Suppressor macrophage treated with lipopolysaccharide for 1 hour (primary cell): ENCODE data around the gene STIM2.
A peak's percentile ranks its signal among the peaks of the same experiment; 100 is the strongest.

ENCODE experiments used
- DNase-seq, 3 donors: peaks; one replicate each; pipeline ENCODE4 v3.0.0-alpha.2; 2020 to 2022

The STIM2 gene

DNA sequence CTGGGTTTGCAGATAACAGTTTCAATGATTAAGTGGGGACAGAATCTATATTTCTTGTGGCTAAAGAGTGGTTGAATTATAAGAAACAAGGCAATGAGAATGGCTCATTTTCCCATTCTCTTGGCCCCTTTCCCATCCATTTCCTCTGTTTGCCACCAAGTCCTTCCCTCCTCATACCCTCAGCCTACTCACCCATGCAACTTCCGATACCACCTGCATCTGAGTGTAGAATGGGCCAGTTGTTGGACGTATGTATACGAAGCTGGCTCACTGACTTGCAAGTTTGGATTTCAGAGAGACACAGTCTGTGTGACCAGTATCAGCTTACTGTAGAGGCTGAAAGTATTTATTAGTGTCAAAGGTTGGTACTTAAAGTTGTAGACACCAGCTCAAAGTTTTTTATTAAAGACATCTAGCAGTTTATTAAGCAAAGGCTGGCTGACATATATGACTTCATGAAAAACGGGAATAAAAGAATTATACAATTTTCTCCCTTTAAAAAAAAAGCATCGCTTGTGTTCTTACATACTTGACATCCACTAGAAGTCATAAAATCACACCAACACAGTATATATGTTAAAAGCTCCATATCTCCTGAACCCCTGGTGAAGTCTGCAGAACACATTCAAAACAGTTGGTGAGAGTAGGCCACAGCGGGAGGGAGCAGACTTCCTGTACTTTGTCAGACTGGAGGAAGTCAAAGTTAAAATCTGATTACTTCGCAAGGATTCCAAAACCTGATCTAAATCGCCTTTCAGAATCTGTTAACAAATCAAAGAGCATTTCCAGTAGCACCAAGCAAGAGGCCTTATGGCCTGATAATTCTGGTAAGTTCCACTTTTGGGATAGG is 22.4 kb upstream of the STIM2 start:
- no peak for DNase-seq

DNA sequence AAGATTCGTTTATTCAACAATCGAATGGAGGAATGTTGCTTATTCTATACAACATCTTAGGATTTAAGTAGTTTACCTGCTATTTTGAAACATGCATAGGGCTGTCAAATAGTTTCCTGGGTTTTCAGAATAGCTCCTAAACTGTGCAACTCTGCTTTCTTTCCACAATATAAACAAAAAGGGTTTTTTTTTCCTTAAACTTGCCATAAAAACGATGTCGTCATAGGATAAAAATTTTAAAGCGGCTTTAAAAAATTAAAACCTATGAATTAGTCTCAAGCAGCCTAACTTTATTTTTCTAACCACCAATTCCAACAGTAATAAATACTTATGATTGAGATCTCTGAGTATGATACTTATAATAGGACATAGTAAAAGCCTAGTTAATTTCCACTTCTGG is 21.6 kb upstream of the STIM2 start:
- DNase-seq = no peak

DNA sequence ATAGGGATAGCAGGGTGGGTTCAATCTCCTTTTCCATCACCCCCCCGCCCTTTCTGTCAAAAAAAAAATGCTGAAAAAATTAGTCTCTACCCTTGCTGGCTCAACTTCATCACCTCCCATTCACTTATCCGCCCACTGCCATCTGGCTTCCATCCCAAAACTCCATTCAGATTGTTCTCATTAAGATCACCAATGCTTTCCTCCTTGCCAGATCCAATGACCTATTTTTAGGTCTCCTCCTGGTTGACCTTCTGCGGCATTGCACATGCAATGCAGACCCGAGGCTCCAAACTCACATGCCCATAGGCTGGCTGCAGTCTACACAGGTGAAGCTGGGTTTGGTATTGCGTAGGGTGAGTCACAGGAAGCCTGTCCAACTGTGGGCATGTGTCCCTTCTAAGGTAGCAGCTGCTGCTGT is 21.1 kb upstream of the STIM2 start:
- no peak for DNase-seq

DNA sequence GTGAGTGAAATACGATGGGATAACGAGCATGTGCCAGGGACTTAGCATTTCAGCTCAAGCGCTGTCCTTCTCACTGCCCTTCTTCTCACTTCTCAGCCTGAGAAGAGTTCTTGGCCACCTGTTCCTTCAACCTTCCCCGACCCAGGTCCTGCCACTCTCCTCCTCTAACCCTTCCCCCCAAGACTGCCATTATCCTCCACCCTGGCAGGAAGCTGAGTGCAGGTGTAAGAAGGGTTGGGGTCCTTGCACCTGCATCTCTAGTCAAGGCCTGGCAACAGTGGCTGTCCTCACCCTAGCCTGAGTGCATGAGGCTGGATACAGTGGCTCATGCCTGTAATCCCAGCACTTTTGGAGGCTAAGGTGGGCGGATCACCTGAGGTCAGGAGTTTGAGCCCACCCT is 19.9 kb upstream of the STIM2 start:
- no peak for DNase-seq

DNA sequence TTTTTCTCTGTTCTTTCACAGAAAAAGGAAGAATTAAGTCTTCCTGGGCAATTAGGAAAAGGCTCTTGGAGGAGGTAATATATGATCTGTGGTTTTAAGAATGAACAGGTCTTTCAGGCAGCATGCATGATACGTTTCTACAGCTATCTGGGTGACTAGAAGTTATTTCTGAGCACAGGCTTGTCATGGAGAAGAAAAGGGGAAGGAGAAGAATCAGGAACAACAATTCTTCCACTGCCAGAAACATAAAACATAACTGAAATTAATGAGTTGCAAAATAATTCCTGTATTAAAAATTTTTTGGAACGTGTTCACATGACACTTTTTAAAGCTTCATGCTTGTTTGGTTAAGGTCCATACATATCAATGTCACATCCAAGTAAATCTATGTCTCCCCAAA is 17.7 kb upstream of the STIM2 start:
- DNase-seq = peak; percentile 26 to 56 (median 56)

DNA sequence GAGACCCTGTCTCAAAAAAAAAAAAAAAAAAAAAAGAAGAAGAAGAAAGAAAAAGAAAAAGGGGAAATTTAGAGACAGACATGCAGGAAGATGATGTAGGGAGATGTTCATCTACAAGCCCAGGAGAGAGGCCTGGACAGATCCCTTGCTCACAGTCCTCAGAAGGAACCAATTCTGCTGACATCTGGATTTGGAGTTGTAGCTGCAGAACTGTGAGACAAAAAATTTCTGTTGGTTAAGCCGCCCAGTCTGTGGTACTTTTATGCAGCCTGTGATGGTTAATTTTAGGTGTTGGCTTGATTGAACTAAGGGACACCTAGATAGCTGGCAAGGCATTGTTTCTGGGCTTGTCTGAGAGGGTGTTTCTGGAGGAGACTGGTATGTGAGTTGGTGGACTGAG is 10.1 kb upstream of the STIM2 start:
- no peak for DNase-seq

DNA sequence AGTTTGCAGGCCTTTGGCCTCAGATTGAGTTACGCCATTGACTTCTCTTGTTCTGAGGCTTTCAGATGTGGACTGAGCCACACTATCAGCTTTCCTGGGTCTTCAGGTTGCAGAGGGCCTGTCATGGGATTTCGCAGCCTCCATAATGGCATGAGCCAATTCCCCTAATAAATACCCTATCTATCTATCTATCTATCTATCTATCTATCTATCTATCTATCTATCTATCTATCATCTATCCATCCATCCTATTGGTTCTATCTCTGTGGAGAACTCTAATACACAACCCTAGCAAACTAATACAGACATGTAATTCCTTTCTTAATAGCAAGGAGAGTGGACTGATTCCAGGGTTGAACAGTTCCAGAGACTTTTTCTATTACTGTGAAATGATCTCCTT is 9.5 kb upstream of the STIM2 start:
- DNase-seq = no peak

DNA sequence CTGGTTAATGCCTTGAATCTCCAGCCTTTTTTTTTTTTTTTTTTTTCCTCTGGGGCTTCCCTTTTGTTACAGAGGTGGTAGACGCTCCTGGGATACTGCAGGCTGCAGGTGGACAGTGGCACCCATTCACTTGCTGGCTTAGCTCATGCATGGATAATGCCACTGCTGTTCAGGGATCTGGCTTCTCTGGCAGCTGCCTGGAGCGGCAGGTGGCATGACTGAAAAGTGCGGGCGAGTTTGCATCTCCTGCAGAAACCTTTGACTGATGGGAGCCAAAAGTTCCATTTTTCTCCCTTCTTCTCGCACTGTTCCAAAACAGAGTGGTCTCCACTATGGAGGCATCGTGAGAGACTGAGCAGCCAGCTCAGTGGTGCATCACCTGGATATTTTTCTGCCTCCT is 5.9 kb upstream of the STIM2 start:
- no peak for DNase-seq

DNA sequence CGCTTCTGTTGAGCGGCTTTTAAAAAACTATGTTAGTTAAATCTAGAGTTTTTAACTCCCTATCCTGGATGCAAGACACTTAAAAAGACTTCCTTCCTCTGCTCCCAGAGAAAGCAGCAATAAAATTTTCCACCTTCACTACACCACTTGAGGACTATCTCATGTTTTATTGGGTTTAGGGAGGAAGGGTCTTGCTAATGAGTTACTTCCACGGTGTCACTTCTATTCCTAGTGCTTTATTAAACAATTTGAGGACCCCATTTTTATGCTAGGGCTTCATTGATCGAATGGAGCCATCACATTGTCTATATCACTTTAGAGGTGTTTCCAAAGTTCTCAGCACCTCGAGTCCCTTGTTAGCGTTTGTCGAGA is 3.7 kb upstream of the STIM2 start:
- no peak for DNase-seq

DNA sequence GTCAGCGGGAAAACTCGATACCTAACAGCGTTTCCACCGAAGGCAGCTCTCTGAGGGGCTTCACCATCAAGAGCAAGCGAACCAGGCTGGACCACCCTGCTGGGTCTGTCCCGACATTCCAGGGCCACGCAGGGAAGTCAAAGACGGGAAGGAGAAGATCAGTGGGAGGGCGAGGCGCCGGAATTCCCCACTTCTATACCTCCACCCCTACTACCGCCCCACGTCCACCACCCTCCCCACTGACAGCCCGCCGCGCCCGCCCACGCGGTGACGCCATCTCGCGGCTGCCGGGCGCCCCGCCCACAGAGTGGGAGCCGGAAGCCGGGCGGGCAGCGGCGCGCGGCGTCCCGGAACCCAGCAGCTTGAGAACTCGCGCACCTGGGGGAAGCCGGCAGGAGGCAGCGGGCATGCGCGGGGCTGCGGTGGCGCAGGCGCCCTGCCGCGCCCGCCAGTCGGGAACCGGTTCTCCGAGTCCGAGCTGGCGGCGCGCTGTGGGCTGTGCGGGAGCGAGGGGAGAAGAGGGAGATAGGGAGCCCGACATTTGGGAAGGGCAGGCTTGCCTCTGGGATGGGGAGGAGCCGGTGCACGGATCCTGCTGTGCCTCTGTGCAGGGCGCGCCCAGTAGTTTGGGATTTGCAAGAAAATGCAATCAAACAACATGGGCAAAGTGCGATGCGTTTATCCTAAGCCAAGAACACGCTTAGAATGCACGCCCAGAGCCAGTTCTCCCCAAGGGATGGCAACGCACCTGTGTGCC is 3.2 kb upstream of the STIM2 start:
- DNase-seq = peak; percentile 94 to 98 (median 98)

DNA sequence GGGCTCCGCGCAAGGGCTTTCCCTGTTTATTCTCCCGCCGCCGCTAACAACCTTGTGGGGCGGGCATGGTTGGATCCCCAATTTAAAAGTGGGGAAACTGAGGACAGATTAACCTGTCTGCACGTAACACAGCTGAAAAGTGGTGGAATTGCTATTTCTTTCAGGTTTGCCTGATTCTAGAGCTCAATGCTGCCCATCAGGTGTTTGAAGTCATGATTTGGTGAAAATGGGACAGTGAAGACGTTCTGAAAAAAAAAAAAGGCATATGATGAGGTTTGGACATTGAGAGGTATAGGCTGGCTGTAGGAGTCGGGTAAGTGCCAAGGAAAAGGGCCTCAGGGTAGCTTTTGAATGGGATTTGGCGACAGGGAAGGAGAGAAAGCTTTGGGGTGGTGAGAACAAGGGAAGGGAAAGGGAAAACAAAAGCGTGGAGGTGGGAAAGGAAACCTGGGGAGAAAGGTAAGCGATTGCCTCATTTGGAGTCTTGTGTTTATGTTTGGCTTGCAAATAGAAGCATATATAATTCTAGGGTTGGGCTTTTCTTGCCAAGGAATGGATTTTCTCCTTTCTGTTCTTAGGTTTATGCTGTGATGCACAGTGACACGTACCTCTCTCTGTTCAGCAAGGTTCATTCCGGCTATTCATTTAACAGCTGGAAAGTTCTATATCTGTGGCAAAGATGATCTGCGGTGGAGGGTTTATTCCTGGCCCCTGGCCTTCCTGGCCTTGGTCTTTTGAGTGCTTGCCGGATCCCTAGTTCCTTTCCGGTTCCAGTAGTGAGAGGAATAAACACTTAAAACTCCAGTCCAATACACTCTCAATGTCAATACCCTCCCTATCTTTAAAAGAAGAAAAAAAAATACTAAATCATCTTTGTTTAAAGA is 2.4 kb upstream of the STIM2 start:
- DNase-seq = no peak

DNA sequence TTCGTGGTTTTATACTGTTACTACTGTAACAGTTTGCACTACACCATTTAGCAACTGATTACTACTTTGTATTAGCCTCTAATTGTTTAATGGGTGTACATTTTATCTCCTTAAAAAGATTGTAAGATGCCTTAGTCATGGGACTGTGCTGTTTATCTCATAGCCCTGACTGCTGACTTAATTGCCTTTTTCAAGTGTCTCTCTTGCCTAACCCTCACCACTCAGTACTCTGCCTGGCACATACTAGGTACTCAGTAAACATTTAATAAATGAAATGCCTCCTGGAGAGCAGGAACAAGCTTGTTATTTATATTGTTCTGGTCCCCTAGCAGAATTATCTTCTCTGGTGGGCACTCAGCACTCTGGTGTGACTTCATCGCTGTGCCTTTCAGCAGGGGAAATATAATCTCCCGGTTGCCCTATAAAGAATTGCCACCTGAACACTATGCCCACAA is 1.7 kb upstream of the STIM2 start:
- DNase-seq = peak in 1 of 3 donors; percentile 37

DNA sequence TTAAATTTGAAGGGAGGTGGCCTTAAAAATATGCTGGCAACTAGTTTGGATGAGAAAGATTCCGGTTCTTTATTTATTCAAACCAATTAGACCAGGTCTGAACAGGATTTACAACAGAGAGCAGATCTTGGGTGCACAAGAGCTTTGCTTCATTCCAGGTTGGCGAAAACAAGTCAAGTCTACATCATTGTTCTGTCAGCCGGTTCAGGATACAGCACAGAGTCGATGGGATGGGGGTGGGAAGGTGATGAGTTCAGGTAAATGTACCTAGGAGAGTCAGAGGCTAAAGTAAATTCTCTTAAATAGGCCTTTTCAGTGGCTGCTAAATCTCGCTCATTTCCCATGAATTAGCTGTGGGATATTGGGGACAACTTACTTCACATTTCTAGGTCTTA is 882 bp upstream of the STIM2 start:
- no peak for DNase-seq

DNA sequence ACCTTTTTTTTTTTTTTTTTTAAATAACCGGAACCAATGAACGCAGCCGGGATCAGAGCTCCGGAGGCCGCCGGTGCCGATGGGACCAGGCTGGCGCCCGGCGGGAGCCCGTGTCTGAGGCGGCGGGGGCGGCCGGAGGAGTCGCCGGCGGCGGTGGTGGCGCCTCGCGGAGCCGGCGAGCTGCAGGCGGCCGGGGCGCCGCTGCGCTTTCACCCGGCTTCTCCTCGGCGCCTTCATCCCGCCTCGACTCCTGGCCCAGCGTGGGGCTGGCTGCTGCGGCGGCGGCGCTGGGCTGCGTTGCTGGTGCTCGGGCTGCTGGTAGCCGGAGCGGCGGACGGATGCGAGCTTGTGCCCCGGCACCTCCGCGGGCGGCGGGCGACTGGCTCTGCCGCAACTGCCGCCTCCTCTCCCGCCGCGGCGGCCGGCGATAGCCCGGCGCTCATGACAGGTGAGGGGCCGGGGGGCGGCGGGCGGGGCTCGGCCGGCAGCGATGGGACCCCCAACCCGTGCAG is 337 bp downstream of the STIM2 start:
- peak; percentile 48 to 75 (median 66) for DNase-seq

DNA sequence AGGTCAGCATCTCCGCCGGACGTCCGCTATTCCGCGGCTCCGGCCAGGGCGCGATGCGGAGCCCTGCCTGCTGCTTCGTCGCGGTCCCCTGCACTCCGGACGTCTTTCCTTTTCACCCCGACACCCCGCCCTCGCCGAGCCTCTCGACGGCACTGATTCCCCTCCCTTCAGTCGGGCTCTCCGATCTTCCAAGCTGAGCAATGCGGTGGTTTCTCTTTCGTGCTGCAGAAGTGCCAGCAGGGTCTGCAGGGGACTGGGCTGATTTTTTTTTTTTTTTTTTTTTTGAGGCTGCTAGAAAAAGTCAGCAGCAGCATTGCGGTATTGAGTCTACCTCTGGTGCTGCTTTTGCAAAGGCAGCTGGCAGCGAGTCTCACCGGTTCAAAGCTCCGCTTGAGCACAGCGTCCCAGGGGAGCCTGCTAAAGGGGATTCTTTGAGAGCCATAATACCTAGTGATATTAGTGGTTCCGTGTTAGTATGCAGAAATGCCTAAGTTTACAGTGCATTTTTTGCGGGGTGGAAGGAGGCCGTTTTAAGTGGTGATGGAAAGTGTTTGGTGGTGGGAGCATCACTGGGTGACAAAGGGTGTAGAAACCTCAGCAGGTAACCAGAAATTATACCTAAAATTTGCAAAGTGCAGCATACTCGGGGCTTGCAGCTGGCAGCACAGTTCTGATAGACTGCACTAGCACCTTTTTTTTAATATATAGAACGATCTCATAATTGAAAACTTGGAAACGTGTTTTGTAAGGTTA is 969 bp downstream of the STIM2 start:
- peak; percentile 76 to 87 (median 80) for DNase-seq

DNA sequence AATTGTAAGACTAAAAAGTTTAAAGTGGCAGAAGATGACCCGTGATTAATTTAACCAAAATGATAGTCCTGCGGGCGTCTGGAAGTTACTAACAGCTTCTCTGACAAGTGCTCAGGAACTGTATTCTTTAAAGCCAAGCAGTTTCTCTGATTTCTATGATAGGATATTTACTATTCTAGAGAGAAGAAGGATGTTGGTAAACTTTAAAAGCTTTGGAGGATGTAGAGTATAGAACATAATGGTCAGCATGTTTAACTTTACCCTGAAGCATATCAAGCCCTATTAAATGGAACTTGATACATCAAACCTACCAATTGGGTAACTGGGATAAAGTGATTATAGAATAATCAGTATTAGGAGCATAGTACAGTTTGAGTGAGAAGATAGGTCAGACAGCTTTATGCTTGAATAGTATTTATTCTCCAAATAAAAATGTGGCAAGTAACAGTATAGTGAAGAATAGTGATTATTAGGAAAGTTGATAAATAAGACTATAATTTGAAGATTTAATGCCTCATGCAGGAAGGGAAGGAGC is 1.8 kb downstream of the STIM2 start:
- no peak for DNase-seq

DNA sequence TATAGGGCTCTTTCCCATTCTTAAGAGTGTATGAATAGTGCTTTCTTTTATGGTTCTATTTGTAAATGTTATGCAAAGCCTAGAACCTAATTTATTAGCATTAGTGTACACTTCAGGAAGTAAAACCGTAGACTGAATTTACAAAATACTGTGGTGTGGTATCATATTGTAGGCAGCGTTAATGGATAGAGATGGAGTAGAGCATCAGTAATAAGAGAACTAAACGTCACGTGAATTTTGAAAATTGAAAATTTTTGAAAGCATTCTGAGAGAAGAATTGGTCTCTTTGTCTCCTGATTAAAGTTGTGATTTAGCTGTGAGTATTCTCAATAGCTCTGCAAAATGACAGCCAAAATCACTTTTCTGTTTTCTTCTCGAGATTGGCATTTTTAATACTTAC is 2.9 kb downstream of the STIM2 start:
- DNase-seq = no peak

DNA sequence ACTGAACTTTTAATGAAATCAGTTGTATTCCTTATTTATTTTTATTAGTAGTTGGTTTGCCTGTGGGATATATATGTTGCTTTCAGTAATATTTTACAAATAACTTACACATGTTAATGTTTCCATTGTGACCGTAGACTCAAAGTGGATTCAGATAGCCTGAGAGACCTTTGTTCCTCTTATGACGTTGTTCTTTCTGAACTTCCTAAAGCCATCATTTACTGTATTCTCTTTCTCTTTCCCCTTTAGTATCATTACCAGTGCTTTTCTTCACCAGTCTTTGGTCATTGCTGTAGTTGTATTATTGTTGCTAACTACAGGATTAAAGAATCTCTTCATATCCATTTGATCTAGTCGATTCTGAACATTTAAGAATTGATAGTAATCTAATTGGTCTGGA is 4.3 kb downstream of the STIM2 start:
- DNase-seq = peak; percentile 43 to 72 (median 67)

DNA sequence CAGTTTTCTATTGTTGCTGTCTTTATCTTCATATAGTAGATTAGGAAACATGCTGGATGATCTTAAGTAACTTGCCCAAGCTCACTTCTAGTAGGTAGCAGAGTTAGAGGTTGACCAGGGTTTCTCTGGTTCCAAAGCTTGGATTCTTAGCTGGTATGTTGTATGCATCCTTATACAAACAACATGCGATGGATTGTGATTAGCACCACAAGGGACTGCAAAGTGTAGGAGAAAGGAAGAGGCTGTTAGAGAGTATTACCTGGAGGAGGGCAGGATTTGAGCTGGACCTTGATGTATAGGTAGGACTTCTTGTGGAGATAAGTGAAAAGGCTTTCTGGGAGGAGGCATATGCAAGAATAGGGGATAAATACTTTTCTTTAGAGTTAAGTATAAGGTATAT is 5.6 kb downstream of the STIM2 start:
- DNase-seq = no peak

DNA sequence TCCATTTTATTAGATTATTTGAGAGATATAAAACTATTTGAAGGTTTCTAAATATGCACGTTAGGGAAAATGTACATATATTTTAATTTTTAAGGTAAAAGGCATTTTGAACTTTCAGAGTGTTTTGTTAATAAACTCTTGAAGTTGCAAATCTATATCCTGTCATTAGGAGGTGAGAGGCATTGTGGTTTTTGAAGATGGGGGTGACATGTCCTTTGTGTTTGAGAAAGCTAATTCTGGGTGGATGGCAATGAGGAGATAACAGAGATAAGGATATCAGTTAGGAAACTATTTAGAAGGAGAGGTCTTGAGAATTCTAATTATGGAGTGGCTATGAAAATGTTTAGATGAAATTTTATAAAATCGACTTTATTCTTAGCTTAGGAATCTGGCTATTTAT is 6.1 kb downstream of the STIM2 start:
- DNase-seq = no peak

DNA sequence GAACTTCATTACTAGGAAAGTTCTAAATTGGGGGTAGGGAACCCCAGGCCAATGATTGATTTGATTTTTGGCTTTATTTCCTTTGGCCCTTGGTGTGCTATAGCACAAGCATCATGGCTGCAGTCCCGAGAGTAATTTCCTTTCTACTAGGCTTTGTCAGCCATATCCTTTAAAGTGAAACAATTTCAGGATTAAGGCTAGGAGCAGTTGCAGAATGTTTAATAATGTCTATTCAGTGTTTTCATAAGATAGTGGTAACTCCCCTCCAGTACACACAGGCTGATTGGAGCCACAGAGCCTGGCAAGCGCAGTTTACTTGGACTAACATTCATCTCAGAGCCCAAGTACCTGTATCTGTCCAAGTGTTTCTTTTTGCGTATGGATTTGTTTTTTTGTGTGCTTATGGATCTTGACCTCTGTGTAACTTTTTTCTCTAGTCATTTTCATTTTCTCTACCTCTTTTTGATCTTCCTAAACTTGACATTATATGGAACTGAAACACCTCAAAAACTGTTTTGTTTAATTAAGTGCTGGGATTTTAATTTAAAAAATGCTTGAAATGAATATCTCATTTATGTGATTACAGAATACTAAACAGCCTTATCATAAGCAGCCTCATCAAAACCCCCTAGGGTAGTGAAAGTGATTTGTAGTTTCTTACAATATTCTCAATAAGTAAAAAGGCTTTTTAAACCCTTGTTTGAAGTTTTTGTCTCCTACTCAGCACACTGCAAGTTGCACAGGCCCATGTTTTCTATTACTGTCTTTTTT is 7.5 kb downstream of the STIM2 start:
- no peak for DNase-seq
